HG03469 (cell line): ENCODE data around the gene CAP1.
"Not testable (repeated sequence)": the region's sequence is repeated elsewhere in the genome, so short reads cannot be mapped to it uniquely, and the experiment has no call there.

ENCODE experiments used
- ATAC-seq: cut with Tn5 transposase; IDR thresholded peaks from one replicate; pipeline ENCODE4 v1.9.1; 2021; ENCODE audit warnings: mild to moderate bottlenecking, moderate library complexity, moderate number of reproducible peaks; ENCODE audit not compliant: unreplicated experiment

The CAP1 gene

GRCh38 chr1:40058097-40058452, 17.5 kb downstream of the CAP1 start:
- no peak for ATAC-seq

- no peak for ATAC-seq
Observed at GRCh38 chr1:40058453-40059337, 18.2 kb downstream of the CAP1 start.

- no peak for ATAC-seq
Observed at GRCh38 chr1:40059338-40059959, 18.9 kb downstream of the CAP1 start.

GRCh38 chr1:40059960-40060750, 19.6 kb downstream of the CAP1 start:
- ATAC-seq, result no peak

- ATAC-seq, result no peak
Observed at GRCh38 chr1:40064797-40065499, 24.4 kb downstream of the CAP1 start.

- no peak for ATAC-seq
Observed at GRCh38 chr1:40067023-40067422, 26.5 kb downstream of the CAP1 start.

- no peak for ATAC-seq
Observed at GRCh38 chr1:40067851-40068250, 27.3 kb downstream of the CAP1 start.

- ATAC-seq, result no peak
Observed at GRCh38 chr1:40072142-40072541, 31.6 kb downstream of the CAP1 start.

GRCh38 chr1:40073062-40073461, 32.5 kb downstream of the CAP1 start:
- ATAC-seq, result no peak

- ATAC-seq, result no peak
Observed at GRCh38 chr1:40075266-40075665, 34.7 kb downstream of the CAP1 start.

GRCh38 chr1:40076895-40077312, 36.4 kb downstream of the CAP1 start:
- no peak for ATAC-seq

GRCh38 chr1:40078512-40079333, 38.2 kb downstream of the CAP1 start:
- no peak for ATAC-seq

- ATAC-seq, result no peak
Observed at GRCh38 chr1:40079774-40080400, 39.4 kb downstream of the CAP1 start.

GRCh38 chr1:40081871-40082270, 41.3 kb downstream of the CAP1 start:
- no peak for ATAC-seq

- not testable (repeated sequence) for ATAC-seq
Observed at GRCh38 chr1:40084750-40085149, 44.2 kb downstream of the CAP1 start.

- ATAC-seq, result no peak
Observed at GRCh38 chr1:40090652-40091355, 50.3 kb downstream of the CAP1 start.

GRCh38 chr1:40092241-40092640, 51.7 kb downstream of the CAP1 start:
- ATAC-seq, result no peak

- no peak for ATAC-seq
Observed at GRCh38 chr1:40092706-40093639, 52.4 kb downstream of the CAP1 start.
